Measurements from ENCODE around the gene C19orf33.
A peak's percentile ranks its signal among the peaks of the same experiment; 100 is the strongest.
"Not testable (repeated sequence)": the region's sequence is repeated elsewhere in the genome, so short reads cannot be mapped to it uniquely, and the experiment has no call there.

Gene C19orf33

DNA sequence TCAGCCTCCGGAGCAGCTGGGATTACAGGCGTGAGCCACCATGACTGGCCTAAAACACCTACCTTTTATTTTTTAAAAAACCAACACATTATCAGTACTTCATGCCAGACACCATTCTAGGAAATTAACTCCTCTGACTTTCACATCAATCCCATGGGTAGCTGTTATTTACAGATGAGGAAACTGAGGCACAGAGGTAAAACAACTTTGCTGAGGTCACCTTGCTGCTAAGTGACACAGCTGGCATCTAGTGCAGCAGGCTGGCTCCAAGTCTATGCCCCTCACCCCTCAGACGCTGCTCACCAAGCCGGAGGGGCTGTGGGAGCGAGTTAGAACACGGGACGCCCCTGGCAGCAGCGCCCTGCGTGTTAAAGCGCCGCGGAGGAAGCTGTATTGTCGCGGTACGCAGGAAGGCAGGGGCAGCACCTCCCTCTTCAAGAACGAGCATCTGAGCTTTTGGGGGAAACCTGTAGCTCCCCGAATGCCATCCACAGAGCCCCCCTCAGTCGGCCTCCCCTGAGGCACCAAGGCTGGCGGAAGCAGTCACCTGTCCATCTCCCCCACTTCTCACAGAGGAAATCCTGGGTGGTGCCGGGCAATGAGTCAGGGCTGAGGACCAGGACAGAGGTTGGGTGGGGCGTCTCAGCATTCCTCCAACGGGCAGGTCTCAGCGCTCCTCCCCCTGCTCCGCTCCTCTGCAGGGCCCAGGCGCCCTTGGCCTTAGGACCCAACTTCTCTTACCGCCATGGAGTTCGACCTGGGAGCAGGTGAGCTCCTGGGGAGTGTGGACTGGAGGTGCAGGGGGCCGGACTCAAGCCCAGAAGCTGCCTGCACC lies at the start of gene C19orf33:
C19orf33 (plus strand) TSS at position 735 of the 835 bp plus-strand sequence; CDS start at position 746, 11 bp downstream.
- no peak for DNase-seq
- in situ Hi-C loops (cut with MboI; ENCODE audit: low pct_unique_long_range_greater_than_20kb, low sequenced_read_pairs) = no loop called here

DNA sequence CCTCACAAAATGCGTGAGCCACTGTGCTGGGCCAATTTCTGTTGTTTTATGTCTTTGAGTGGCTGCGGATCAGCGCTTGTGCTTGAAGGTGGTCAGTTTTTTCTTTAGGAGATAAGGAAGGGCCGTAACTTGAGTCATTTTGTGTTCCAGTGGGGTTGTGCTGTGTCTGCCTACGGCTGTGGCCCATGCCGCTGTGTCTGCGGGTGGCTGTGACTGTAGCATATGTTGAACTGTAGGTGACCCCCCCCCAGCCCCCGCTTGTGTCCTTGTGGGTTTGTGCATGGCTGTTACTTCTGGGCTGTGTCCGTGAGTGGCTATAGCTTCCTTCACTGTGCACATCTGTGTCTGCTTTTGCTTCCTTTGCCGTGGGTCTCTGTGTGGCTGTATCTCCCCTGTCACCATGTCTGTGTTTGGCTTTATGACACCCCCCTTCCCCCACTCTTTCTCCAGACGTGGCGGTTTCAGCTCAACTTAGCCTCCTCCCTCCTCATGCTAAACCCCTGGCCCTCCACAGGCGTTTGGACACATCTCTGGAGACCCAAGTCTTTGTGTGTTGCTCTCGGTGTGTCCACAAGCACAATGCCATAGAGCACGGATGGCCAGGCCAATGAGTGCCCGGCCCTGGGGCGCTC lies 48.6 kb upstream of the C19orf33 start:
- in situ Hi-C loops (cut with MboI; ENCODE audit: low pct_unique_long_range_greater_than_20kb, low sequenced_read_pairs) = loop anchor here (10.0 kb wide), 1 partner anchor 69 kb away; no protein-coding TSS in a partner anchor
- DNase-seq = peak; percentile 69

DNA sequence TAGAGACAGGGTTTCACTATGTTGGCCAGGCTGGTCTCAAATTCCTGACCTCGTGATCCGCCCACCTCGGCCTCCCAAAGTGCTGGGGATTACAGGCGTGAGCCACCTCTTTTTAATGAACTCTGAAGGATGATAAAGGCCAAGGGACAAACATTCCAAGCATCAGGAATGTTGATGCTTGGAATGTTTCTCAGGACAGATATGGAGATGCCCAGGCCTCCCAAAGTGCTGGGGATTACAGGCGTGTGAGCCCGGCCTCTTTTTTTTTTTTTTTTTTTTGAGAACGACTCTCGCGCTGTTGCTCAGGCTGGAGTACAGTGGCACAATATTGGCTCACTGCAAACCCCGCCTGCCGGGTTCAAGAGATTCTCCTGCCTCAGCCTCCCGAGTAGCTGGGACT lies 42.1 kb upstream of the C19orf33 start:
- in situ Hi-C loops (cut with MboI; ENCODE audit: low pct_unique_long_range_greater_than_20kb, low sequenced_read_pairs); DNase-seq: not testable (repeated sequence)

DNA sequence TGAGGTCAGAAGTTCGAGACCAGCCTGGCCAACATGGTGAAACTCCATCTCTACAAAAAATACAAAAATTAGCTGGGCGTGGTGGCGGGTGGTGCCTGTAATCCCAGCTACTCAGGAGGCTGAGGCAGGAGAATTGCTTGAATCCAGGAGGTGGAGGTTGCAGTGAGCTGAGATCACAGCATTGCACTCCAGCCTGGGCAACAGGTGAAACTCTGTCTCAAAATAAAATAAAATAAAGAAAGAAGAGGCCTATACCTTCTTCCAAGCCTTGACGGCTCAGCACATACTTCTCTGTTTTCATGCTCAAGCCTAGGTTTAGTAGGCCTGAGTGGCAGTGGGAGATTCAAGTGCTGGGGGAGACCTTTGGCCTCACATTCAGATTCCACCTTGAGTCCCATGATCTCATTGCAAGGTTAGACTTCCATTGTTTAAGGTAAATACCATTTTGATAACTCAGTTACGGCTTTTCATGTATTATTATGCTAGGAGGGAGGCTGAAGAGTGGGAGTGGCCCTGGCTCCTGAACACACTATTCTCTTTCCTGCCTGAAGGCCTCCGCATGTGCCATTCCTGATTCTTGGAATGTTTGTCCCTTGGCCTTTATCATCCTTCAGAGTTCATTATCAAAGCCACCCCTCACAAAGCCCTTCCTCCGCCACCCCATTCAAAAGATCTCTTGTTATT lies 41.3 kb upstream of the C19orf33 start:
- no peak for DNase-seq
- in situ Hi-C loops (cut with MboI; ENCODE audit: low pct_unique_long_range_greater_than_20kb, low sequenced_read_pairs) = no loop called here

DNA sequence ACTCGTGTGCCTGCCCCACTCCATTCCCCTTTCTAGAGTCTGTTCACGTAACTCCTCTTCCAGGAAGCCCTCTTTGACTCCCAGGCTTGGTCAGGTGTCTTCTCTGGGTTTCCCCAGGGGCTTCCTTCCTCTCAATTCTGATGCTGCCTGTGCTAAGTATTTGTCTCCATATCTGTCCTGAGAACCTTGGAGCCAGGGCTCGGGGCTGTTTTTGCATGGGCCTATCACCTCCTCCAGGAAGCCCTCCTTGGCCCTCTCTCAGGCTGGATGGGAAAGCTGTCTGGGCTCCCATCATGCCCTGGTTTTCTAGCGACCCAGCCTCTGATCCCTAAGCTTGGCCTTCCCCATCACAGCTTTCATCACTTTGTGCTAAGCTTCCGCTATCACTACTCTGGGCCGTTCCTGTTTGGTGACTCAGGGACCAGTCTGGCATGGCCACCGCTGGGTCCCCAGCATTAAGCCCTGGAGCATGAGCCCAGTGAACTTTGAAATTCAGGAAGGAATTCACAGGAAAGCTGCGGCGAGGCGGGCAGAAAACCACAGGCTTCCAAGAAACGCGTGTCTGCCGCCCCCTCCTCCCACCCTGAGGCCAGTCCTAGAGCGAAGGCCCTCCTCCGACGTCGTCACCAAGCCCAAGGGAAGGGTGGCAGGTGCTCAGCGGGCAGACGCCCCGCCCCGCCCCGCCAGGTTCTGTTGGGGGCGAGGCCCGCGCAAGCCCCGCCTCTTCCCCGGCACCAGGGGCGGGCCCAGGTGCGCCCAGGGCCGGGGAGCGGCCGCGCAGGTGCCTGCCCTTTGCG lies 40.2 kb upstream of the C19orf33 start:
- in situ Hi-C loops (cut with MboI; ENCODE audit: low pct_unique_long_range_greater_than_20kb, low sequenced_read_pairs) = no loop called here
- peak; percentile 90 for DNase-seq

DNA sequence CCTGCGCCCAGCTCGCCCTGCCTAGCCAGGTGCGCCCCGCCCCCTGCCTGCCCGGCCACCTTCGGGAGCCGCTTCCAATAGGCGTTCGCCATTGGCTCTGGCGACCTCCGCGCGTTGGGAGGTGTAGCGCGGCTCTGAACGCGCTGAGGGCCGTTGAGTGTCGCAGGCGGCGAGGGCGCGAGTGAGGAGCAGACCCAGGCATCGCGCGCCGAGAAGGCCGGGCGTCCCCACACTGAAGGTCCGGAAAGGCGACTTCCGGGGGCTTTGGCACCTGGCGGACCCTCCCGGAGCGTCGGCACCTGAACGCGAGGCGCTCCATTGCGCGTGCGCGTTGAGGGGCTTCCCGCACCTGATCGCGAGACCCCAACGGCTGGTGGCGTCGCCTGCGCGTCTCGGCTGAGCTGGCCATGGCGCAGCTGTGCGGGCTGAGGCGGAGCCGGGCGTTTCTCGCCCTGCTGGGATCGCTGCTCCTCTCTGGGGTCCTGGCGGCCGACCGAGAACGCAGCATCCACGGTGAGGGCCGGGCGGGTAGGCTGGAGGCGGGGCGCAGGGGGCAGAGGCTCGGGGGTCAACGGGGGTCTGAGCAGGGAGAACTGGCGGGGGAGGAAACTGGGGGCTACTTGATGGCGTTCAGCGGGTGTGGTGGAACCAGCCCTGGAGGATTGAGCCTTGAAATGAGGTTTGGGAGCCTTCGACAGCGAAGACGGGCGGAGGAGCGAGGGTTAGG lies 39.4 kb upstream of the C19orf33 start, which contains the start of gene SPINT2:
SPINT2 (plus strand) TSS at position 88 of the 727 bp plus-strand sequence; CDS start at position 408, 320 bp downstream.
- in situ Hi-C loops (cut with MboI; ENCODE audit: low pct_unique_long_range_greater_than_20kb, low sequenced_read_pairs) = no loop called here
- no peak for DNase-seq

DNA sequence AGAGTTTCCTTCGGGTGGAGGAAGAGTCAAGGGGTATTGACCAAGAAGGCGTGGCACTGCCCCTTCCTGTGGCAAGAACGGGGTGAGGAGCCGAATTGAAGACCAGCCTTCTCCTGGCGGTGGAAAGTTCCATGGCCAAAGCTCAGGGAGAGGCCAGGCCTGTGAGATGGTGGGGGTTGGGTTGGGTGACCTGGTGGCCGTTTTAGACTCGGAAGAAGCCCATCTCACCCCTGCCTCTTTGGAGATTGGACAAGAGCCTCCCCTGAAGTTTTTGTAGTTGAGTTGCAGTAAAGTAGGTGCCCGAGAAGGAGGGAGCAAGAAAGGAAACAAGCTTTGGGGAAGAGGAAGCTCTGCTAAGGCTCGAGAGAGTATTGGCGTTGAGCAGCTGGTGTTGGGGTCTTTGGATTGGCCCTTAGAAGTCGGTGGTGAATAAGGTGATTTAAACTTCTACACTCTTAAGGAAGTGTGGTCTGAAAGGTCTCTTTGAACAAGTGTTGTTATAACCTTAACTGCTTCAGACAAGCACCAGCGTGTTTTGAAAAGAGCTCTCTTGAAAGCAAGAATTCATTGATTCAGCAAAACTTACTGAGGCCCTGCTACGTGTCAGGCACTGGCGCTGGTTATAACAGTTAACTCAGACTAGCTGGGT lies 38.7 kb upstream of the C19orf33 start:
- DNase-seq = peak; percentile 81
- in situ Hi-C loops (cut with MboI; ENCODE audit: low pct_unique_long_range_greater_than_20kb, low sequenced_read_pairs) = no loop called here

DNA sequence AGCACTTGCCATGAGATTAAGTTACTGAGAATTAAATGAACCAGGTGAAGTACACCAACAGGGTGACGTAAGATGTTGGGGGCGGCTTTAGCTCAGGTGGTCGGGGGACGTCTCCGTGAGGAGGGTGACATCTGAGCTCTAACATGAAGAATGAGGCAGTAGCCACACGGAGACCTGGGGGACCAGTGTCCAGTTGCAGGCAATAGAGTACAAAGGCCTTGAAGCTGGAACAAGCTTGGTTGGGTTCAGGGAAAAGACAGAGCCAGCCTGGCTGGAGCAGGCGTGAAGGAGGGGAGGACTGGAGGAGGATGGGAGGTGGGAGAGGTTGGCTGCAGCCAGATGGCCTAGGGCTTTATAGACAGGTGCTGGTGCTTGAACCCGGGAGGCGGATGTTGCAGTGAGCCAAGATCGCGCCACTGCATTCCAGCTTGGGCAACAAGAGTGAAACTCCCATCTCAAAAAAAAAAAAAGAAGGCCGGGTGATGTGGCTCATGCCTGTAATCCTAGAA lies 38.1 kb upstream of the C19orf33 start:
- in situ Hi-C loops (cut with MboI; ENCODE audit: low pct_unique_long_range_greater_than_20kb, low sequenced_read_pairs) = no loop called here
- DNase-seq = no peak

DNA sequence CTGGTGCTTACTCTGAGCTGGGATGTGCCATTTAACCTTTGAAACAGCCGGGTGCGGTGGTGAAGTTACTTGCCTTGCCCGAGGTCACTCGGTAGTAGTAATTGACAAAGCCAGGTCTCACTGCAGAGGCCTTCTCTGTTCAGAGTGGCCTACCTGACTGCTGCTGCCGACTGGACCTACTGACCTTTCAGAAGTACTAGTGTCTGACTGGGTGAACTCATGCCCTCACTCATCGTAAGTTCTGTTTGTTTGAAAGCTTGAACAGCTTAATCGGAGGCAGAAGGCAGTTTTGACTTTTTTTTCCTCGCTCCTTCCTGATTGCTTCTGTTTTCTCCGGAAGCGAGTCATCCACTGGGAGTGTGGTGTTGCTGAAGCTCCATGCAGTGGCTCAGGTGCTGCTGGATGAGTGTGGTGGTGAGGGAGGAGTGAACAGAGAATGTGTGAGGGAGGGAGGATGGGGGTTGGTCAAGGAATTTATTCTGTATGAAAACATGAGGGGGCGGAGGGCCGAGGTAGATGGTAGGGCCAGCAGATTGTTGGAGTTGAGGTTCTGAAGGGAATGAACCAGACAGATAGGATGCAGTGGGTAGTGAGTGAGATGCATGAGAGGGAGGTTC lies 37.0 kb upstream of the C19orf33 start:
- DNase-seq = no peak
- in situ Hi-C loops (cut with MboI; ENCODE audit: low pct_unique_long_range_greater_than_20kb, low sequenced_read_pairs) = no loop called here

DNA sequence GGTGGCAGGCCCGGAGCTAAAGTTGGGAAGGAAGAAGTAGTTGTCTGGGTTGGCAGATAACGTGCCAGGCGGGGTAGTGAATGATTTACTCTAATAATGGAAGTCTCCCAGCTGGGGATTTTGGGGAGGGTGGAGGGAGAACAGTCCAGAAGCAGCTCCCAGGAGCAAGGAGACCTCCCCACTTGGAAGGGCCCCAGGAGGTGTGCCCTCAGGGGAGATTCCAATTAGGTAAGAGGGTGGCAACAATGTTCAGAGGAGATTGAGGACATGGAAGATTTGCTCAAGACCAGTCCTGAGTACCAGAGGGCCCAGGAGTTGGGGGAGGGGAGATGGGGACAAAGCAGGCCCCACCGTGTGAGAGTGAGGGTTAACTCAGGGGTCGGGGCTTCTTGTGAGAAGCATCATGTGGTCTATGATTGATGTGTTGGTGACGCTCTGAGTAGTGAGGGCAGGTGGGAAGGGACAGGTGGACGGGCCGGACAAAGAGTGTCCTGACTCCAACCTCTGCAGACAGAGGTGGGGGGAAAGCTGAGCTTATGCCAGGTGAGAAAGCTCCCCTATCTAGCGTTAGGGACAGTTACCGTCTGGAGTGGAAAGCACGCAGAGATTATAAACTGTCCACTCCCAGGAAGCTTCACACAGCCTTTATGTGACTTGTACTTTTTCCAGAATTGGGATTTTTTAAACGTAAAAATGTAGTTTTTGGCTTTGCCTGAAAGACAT lies 36.1 kb upstream of the C19orf33 start:
- no peak for DNase-seq
- in situ Hi-C loops (cut with MboI; ENCODE audit: low pct_unique_long_range_greater_than_20kb, low sequenced_read_pairs) = no loop called here

DNA sequence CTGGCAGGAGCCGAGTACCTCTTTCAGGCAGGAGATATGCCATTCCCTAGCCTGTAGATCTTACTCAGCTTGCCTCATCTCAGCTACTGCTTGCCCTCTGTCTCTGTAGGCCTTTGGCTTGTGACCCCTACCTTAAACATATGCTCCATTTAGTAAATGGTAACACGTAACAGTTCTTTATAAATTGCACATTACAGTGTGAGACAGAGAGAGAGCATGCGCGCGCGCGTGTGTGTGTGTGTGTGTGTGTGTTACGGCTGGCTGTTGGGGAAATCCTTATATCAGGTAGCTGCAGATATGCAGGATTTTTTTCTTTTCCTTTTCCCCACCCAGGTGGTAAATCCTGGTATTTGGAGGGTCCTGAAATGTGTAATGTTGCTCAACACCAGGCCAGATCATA lies 35.5 kb upstream of the C19orf33 start:
- DNase-seq = no peak
- in situ Hi-C loops (cut with MboI; ENCODE audit: low pct_unique_long_range_greater_than_20kb, low sequenced_read_pairs) = no loop called here

DNA sequence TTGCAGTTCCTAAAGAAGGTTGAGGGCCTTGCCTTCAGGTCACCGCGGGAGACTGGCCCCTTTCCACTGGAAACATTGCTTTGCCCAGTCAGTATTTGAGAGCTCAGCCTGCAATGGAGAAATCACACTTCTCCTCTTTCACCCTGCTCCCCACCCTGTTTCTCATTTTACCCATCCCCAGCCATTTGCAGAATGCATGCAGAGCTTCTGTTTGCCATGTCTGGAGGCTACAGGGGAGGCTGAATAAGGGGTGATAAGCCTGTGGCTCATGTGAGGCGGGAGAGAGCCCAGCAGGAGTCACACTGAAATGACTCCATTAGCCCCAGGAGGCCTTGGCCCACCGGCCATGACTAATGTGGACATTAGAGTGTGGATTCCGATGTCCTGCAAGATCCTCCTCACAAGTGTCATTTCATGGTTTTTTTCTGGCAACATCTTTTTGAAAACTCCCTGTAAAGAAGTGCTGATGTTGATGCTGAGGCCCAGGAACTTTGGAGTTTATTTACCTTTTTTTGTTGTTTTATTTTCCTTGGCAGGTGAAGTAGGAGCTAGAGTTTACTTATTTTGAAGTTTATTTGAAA lies 33.4 kb upstream of the C19orf33 start:
- in situ Hi-C loops (cut with MboI; ENCODE audit: low pct_unique_long_range_greater_than_20kb, low sequenced_read_pairs) = no loop called here
- no peak for DNase-seq

DNA sequence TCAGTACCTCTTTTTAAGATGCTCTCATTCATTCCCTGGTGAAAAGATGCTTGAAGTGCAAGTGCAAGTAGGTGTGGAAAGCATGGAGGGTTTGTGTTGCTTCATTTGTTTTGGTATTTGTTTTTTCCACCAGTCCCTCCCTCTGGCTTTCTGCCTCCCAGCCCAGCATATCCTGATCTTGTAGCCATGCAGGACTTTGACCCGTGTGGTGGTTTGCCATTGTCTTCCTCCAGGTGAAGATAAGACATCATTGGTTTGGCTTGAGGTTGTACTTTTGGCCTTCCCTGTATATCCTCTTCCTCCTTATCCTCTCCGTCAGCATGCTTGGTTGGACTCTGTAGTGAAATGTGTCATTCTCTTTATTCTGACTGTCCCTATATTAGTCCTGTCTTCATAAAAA lies 30.6 kb upstream of the C19orf33 start:
- in situ Hi-C loops (cut with MboI; ENCODE audit: low pct_unique_long_range_greater_than_20kb, low sequenced_read_pairs) = no loop called here
- no peak for DNase-seq

DNA sequence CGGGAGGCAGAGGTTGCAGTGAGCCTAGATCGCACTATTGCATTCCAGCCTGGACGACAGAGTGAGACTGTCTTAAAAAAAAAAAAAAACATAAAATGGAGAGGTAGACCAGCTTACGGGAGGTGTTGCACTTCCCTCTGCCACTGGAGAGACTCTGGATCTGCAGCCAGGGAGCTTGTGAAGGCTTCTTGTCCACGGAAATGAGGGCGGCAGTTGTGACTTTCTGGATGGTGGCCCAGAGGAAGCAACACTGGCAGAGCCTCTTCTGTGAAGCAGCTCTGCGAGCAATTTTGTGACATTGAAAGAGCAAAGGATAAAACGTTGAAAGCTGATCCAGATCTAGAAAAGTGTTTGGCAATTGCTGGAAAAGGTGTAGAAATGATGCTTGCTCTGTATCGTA lies 29.3 kb upstream of the C19orf33 start:
- in situ Hi-C loops (cut with MboI; ENCODE audit: low pct_unique_long_range_greater_than_20kb, low sequenced_read_pairs) = no loop called here
- DNase-seq = no peak

DNA sequence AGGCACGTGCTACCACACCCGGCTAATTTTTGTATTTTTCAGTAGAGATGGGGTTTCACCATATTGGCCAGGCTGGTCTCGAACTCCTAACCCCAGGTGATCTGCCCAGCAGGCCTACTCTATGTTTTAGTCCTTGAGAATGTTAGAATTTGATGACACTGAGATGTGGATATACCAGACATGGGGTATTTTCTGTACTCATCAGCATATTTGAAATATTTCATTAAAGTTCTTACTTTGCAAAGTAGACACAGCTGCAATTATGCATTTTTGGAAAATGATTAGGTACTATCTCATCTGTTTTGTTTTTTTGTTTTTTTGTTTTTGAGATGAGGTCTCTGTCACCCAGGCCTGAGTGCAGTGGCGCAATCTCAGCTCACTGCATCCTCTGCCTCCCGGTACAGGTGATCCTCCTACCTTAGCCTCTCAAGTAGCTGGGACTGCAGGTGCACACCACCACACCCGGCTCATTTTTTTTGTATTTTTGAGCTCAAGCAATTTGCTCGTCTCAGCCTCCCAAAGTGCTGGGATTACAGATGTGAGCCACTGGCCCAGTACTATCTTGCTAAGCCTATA lies 27.0 kb upstream of the C19orf33 start:
- in situ Hi-C loops (cut with MboI; ENCODE audit: low pct_unique_long_range_greater_than_20kb, low sequenced_read_pairs) = no loop called here
- no peak for DNase-seq

DNA sequence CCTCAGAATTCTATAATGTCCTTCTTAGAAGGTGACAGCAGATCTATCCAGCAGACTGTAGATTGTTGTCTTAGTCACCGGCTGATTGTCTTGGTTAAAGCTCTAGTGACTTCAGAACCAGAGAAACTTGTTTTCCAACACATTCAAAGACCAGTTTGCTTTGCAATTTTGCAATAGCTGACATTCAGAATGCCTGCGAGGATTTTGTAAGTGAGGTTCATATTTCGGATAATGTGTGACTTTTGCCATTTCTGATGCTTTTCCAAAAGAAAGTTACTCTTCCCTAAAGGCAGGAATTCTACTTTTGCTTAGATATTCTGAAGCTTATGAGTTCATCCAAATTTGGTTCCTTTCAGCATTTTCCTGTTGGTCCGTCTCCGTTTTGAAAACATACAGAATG lies 26.5 kb upstream of the C19orf33 start:
- no peak for DNase-seq
- in situ Hi-C loops (cut with MboI; ENCODE audit: low pct_unique_long_range_greater_than_20kb, low sequenced_read_pairs) = no loop called here

Measured in KBM-7 (cell line).